Calu3 (cell line): ENCODE data around the gene NPY. TPM values are rescaled to one million over a fixed set of nuclear protein-coding genes. Genes with fewer than 3 reads are reported as not detected.

ENCODE experiments used
- BruUV-seq: library from RNA; stranded (reverse); fragments of 400-500 nt; replicated peaks from 2 replicates; lab custom pipeline; 2021; lab: Mats Ljungman, UMichigan
- CTCF ChIA-PET: fragments of 300-600 bp; sonication (Branson Sonifier 250); formaldehyde crosslinking; loops from one replicate; lab custom pipeline; 2022; ENCODE audit warnings: antibody characterized with exemption; lab: Charles Lee
- DNase-seq: peaks from one replicate; pipeline ENCODE4 v3.0.0; 2022
- H3K27ac Mint-ChIP-seq: one replicate; pipeline ENCODE4 v1.8.0; 2022; ENCODE audit warnings: mixed read lengths; ENCODE audit not compliant: unreplicated experiment
- H3K27me3 Mint-ChIP-seq: one replicate; pipeline ENCODE4 v1.8.0; 2022; ENCODE audit warnings: mixed read lengths; ENCODE audit not compliant: unreplicated experiment
- H3K36me3 Mint-ChIP-seq: one replicate; pipeline ENCODE4 v1.8.0; 2022; ENCODE audit warnings: mild to moderate bottlenecking, moderate library complexity, mixed read lengths; ENCODE audit not compliant: insufficient read depth, unreplicated experiment
- H3K4me1 Mint-ChIP-seq: one replicate; pipeline ENCODE4 v1.8.0; 2022; ENCODE audit warnings: mild to moderate bottlenecking, low read depth, mixed read lengths; ENCODE audit not compliant: unreplicated experiment
- H3K4me3 Mint-ChIP-seq: one replicate; pipeline ENCODE4 v1.8.0; 2022; ENCODE audit warnings: mild to moderate bottlenecking, low read depth, moderate library complexity, mixed read lengths; ENCODE audit not compliant: unreplicated experiment
- H3K9me3 Mint-ChIP-seq: one replicate; pipeline ENCODE4 v1.8.0; 2022; ENCODE audit warnings: low read depth, mixed read lengths; ENCODE audit not compliant: unreplicated experiment
- CTCF ChIP-seq: fragments of 200-600 bp; IDR thresholded peaks from one replicate; pipeline ENCODE4 v1.8.0; 2022; ENCODE audit warnings: antibody characterized with exemption; ENCODE audit not compliant: unreplicated experiment
- intact Hi-C: fragments of 100-400 bp; cut with micrococcal nuclease; formaldehyde crosslinking; loops from one replicate; pipeline ENCODE4 v1.10.0; 2022; ENCODE audit not compliant: unreplicated experiment
- total RNA-seq: library from RNA; stranded (reverse); gene quantifications from 2 replicates; pipeline ENCODE4 v1.2.3, GENCODE V29; 2022

The NPY gene
- total RNA-seq, 1 experiment from 2014 or later, result not detected

DNA sequence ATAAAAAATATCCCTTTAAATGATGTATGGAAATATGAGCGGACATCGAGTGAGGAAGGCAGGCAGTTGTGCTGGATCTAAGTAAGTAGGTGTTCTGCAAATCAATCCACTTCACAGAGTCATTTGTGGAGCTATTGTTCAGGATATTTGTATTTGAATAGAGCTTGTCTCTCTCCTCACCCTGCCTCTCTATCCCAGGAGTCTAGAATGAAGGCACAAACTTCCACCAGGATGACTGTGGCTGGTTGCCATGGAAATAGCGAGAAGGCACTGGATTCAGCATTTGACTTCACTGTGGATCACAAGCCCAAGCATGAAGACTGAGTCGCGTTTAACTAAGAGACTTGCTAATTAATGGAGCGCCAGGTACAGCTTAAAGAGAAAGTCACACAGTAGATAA lies 53.2 kb downstream of the NPY start:
- Mint-ChIP-seq H3K4me3 (no peak overlapping the region), H3K36me3 (no peaks in the 10 kb centered on the region), H3K9me3 (peaks cover 6% of the 10 kb centered on the region), H3K27ac (no peak overlapping the region), H3K4me1 (no peaks in the 10 kb centered on the region), H3K27me3 (peaks cover 19% of the 10 kb centered on the region)
- DNase-seq, result no peak
- CTCF ChIA-PET, result interaction anchor here (1.0 to 1.4 kb wide), 2 partner anchors 13 to 15 kb away, joined by 3 to 4 read pairs; no protein-coding TSS in a partner anchor
- intact Hi-C loops, result no loop called here
- no TSS peak for BruUV-seq
- TF ChIP-seq CTCF, result no peak

GRCh38 chr7:24339575-24339974 lies 55.6 kb downstream of the NPY start:
- Mint-ChIP-seq H3K27ac (no peak overlapping the region), H3K27me3 (no peaks in the 10 kb centered on the region), H3K9me3 (no peaks in the 10 kb centered on the region), H3K36me3 (no peaks in the 10 kb centered on the region), H3K4me3 (no peak overlapping the region), H3K4me1 (no peaks in the 10 kb centered on the region)
- CTCF ChIA-PET, result no interaction called here
- intact Hi-C loops, result no loop called here
- TF ChIP-seq CTCF, result no peak
- no peak for DNase-seq
- no TSS peak for BruUV-seq

- TF ChIP-seq CTCF, result no peak
- no TSS peak for BruUV-seq
- Mint-ChIP-seq H3K27ac (no peak overlapping the region), H3K27me3 (no peaks in the 10 kb centered on the region), H3K36me3 (no peaks in the 10 kb centered on the region), H3K4me1 (no peaks in the 10 kb centered on the region), H3K9me3 (no peaks in the 10 kb centered on the region), H3K4me3 (no peak overlapping the region)
- intact Hi-C loops, result no loop called here
- DNase-seq, result no peak
- CTCF ChIA-PET, result interaction anchor here (0.6 kb wide), 1 partner anchor 107 kb away, joined by 6 read pairs; no protein-coding TSS in a partner anchor
Measured at GRCh38 chr7:24340727-24341126, 56.7 kb downstream of the NPY start.
